HG03469 (cell line): Measurements from ENCODE around the gene RBM7.

Experiments
- ATAC-seq: cut with Tn5 transposase; IDR thresholded peaks from one replicate; pipeline ENCODE4 v1.9.1; 2021; ENCODE audit warnings: mild to moderate bottlenecking, moderate library complexity, moderate number of reproducible peaks; ENCODE audit not compliant: unreplicated experiment

Gene RBM7

GRCh38 chr11:114400216-114400914 is at the start of gene RBM7, which contains the start of gene C11orf71:
TSS of gene RBM7 (plus strand) at chr11:114400666. CDS start at chr11:114400672, 6 bp downstream.
TSS of gene C11orf71 (minus strand) at chr11:114400511. CDS start at chr11:114400331, 180 bp downstream.
- ATAC-seq = peak; percentile 91

DNA sequence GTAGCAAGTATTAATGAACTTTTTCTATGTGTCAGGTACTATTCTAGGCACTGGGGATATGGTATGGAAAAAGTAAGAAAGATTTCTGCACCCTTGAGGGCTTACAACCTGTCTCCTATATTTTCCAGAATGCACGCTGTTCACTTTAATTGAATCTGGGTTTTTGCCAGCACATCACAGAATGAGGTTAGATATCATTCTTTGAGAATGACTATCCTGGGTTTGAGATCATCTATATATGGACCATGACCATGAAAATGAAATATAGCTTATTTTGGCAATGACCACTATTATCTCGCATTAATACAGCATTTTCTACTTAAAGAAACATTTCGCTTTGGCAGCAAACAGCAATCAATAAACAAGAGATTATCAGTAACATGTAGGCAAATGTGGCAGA is 47.0 kb upstream of the RBM7 start:
- no peak for ATAC-seq

DNA sequence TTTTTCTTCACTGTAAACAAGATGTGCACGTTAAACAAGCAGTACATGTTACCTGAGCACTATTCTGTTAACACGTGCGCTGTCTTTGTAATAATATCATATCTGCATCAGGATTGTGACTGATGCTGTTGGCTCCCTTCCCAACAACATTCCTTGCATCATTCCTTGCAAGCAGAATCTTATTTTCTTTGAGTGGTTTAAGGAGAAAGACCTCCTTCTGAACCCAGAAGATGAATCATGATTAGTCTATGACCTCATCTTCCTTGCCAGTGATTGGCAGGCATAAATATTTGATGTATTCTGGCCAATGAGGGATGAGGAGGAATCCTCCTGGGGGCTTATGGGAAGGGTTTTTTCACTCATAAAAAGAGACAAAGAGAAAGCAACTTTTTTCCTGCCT is 46.4 kb upstream of the RBM7 start:
- no peak for ATAC-seq

GRCh38 chr11:114358716-114359115 is 41.8 kb upstream of the RBM7 start:
- ATAC-seq = no peak

- ATAC-seq = no peak
Measured at GRCh38 chr11:114359342-114359741, 41.1 kb upstream of the RBM7 start.

- ATAC-seq = no peak
Measured at GRCh38 chr11:114362326-114362725, 38.1 kb upstream of the RBM7 start.

DNA sequence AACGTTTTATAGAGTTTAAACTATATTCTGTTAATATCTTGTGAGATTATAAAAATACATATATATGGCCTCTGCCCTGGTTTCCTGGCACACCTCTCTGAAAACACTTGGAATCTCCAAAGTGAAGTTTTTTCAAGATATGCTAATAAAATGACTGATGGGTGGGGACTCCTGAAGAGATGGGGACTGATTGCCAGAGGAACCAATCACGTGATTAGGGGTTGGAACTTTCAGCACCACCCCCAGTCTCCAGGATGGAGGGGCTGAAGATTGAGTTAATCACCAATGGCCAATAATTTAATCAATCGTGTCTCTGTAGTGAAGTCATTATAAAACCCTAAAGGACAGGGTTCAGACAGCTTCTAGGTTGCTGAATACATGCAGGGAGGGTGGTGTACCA is 37.5 kb upstream of the RBM7 start:
- ATAC-seq = no peak

DNA sequence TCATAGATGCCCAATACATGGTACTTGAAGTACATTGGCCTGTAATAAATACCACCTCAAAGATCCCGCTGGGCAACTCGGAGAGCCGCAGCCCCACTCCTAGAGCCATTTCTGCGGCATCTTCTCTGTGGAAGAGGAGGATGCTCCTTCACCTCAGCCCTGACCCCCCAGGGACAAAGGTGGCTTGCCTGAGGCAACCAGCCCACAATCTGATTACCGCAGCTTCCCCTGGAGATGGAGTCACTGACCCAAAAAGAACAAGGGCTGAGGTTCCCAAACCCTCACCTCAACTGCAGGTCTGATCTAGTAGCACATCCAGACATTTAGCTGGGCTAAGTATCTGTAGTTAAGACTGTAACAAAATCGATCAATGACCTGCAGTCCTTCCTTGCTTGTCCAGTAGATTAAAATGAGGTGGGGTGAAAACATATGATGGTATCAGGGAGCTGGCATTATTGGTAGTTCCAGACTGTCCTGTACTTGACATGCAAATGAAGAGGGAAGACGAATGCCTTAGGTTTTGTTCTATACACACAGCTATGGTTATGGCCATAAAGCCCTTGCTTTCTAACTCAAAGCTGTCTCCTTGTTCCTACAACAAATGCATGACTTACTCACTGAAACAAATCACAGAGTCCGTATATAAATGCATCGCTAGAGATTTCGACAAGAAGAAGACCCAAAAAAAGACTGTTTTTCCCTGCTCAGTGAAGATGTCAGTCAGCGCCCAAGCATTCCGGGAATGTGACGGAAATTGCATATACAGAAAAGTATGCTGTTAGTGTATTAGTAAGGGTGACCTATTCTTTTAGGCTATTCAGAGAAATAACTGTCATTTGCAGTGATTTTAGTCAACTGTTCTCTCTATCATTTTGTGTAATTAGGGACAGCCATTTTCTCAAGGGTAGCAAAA is 33.9 kb upstream of the RBM7 start:
- ATAC-seq = no peak

DNA sequence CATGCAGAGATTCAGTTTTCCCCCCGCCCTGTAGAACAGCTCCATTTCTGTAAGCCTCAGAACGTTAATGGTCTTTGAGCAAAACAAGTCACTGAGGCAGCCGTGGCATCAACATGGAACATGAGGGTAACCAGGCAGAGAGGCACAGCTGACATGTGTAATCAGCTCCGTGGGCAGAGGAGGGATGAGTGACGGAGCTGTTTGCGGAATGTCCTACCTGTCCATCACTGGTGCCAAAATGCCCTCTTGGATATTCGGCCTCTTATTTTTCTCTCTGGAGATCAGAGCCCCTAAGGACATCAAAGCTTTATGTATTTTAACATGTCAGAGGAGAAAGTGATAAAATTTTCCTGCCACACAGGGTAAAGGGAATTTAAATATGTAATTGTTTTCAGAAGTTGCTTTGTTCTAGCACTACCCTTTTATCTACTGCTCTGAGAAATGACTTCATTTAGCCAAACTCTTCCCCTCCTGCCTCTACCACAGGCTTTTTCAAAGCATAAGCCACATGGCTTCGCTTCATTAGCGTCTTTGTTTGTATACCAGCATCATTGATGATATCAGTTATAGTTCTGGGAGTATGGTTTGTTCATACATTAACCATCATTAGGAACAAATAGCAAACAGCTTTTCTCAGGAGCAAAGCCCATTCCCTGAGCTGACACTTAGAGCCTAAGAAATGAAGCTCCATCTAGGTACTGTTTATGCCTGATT is 33.1 kb upstream of the RBM7 start:
- no peak for ATAC-seq

DNA sequence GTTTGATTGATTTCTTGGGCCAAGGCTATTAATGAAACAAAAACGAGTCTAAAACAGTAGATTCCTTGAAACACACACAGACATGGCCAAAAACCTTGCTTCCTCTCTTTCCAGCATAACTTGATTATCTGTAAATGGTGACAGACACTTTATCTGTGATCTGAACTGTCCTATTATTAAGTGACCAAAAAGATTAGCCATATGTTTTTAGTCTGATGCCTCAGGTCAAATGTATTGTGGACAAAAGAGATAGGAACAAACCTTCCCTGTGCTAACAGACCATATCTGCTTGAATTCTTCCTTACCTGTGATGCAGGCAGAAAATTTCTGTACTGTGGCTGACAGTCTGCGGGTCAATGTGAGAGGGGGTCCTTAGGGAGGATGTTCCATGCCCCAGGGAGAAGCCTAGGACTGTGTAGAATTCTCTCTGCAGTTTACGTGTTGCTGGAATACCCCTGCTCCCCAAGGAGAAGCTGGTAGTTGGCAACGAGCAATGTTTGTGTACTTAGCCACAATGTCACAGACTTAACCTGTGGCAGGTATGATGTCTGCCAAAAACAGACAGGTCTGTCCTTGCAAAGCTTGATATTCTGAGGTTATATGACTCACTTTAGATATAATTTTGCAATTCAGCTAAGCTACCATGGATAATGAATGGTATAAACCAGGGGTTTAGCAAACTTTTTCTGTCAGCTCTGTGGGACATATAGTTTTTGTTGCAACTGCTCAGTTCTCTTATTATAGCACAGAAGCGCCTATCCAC is 31.4 kb upstream of the RBM7 start:
- ATAC-seq = no peak

GRCh38 chr11:114375052-114375451 is 25.4 kb upstream of the RBM7 start:
- no peak for ATAC-seq

- no peak for ATAC-seq
Measured at GRCh38 chr11:114377612-114378267, 22.7 kb upstream of the RBM7 start.

DNA sequence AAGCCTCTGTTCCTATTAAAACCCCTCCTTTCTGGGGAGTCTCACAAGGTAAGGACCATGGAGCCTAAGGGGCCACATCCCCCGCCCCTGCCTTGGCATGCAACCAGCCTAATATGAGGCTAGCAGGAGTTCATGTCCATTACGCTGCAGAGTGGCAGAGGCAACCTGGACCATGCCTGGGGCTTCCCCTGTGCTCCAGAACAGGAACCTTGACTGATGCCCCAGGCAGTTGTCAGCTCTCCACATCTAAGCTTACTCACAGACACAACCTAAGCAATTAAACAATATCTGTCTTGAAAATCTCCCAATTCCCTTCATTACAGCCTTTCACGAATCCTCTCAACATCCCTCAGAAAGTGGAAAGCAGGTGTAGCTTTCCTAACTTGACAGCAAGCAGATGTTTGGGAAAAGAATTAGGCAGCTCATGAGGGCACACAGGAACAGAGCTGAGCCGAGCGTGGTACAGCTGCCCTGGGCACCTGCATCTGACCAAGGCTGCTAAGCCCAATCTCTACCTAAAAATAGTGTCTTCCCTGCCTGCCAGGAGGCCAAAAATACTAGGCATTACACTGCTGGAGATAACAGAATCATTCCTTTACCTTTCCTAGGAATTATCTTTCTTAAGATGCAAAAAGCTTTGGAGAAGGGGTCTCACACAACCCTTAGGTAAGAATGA is 20.9 kb upstream of the RBM7 start:
- ATAC-seq = no peak

GRCh38 chr11:114382509-114382908 is 18.0 kb upstream of the RBM7 start:
- ATAC-seq = no peak

- no peak for ATAC-seq
Measured at GRCh38 chr11:114384487-114384886, 16.0 kb upstream of the RBM7 start.

DNA sequence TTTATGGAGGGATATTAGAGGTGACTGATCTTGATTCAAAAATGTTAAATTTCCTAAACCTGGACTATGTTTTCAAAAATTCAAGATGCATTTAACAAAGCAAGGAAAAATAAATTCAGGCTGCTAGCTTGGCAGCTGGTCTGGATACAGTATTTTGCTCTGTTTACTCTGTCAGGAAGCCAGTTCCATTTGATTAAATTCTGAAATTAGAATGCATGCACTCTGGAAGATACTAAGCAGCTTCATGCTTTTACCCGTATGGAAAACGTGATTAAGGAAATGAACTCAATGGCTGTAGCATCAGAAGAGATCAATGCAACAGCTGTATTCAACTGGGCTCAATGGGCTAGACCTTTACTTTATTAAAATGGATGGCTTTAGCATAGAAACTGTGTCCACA is 14.3 kb upstream of the RBM7 start:
- no peak for ATAC-seq

DNA sequence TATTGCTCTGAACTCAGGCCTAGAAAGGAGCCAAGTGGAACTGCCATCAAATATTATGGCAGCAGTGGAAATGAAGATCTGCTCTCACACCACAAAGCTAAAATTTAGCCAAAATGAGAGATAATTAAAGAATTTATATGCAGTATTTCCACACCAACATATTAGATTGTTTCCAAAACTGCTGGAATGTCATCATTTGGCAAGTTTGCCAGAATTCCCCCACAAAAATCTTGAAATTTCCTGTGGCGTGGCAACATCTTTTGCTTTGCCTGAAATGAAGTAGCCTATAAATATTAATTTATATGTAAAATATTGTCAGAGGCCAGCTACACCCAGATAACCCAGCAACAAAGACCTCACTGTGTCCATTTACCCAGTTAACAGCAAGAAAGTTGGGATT is 13.9 kb upstream of the RBM7 start:
- ATAC-seq = no peak

DNA sequence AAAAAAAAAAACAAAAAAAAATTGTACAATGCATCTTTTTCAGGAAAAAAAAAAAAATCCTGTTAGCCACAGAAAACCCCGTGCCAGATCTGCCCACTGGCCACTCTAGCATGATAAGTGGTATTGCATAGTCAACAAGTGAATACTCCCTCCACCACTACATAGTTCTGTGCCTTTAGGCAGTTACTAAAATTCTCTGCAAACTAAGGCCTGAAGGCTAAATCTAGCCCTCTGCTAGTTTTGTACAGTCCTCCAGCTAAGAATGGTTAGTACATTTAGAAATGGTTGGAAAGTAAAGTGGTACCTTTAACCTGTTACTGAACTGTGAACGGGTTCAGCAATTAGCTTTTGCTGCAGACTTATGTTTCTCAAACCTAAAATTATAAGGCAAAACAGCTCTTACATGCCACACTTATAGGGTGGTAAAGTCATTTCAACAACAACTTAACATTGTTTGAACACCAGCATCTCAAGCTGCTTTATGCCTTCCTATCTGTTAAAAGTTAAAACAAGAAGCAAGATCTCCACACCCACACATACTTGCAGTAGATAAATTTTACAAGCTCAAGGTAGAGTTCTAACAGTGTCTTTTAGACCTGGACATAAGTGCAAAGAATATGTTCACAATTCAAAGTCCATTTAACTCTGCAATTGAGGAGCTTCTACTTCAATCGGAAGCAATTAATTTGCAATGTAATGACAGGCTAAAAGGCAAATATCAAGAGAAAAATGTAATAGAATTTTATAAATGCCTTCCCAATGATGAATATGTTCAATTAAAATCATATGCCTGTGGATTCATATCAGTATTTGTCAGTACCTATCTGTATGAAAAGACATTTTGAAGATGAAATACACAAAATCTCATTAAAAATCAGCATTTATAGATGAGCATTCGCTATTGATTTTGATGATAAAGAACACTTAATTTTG is 7.5 kb upstream of the RBM7 start:
- no peak for ATAC-seq

DNA sequence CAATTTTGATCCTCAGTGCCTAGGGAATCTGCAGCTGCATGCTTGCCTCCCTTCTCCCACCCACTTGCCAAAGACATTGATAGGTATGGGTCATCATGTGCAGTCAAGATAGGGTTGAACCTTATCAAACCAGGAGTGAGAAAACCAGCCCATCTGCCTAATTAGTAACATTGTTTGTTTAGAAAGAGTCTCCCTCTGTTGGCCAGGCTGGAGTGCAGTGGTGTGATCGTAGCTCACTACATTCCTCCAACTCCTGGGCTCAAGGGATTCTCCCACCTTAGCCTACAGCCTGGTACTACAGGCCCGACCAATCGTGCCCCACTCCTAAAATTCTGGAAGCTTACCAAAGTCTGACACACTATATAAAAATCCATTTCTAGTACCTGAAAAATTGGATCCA is 4.7 kb upstream of the RBM7 start:
- ATAC-seq = no peak
